SJCRH30 (cell line): ENCODE measurements around the gene TRIML2. TPM values are rescaled to one million over a fixed set of nuclear protein-coding genes. Genes with fewer than 3 reads are reported as not detected.

Source experiments
- DNase-seq, 2 experiments: peaks; one replicate each; pipeline ENCODE4 v3.0.0-alpha.2; 2015 to 2020
- H3K27ac ChIP-seq: fragments of 250-450 bp; sonication (Bioruptor Pico); 2 replicates; pipeline ENCODE4 v1.5.1; 2020; ENCODE audit warnings: mild to moderate bottlenecking, moderate library complexity
- H3K27me3 ChIP-seq: fragments of 250-450 bp; sonication (Bioruptor Pico); 2 replicates; pipeline ENCODE4 v1.5.1; 2020; ENCODE audit warnings: mild to moderate bottlenecking, moderate library complexity
- H3K36me3 ChIP-seq: fragments of 250-450 bp; sonication (Bioruptor Pico); 2 replicates; pipeline ENCODE4 v1.5.1; 2020; ENCODE audit warnings: mild to moderate bottlenecking, moderate library complexity
- H3K4me1 ChIP-seq: fragments of 250-450 bp; sonication (Bioruptor Pico); 2 replicates; pipeline ENCODE4 v1.5.1; 2020; ENCODE audit warnings: mild to moderate bottlenecking, moderate library complexity
- H3K4me3 ChIP-seq: fragments of 250-450 bp; sonication (Bioruptor Pico); 2 replicates; pipeline ENCODE4 v1.5.1; 2020; ENCODE audit warnings: mild to moderate bottlenecking, moderate library complexity
- H3K9me3 ChIP-seq: fragments of 250-450 bp; sonication (Bioruptor Pico); replicated peaks from 2 replicates; pipeline ENCODE4 v1.5.1; 2020; ENCODE audit warnings: mild to moderate bottlenecking, moderate library complexity
- total RNA-seq: library from RNA; depleted of rRNA; stranded (reverse); fragments of >200 nt; shearing (Covaris generic); gene quantifications from 2 replicates; pipeline ENCODE4 v1.2.3, GENCODE V29; 2014; rRNA removed

TRIML2 gene, protein sequence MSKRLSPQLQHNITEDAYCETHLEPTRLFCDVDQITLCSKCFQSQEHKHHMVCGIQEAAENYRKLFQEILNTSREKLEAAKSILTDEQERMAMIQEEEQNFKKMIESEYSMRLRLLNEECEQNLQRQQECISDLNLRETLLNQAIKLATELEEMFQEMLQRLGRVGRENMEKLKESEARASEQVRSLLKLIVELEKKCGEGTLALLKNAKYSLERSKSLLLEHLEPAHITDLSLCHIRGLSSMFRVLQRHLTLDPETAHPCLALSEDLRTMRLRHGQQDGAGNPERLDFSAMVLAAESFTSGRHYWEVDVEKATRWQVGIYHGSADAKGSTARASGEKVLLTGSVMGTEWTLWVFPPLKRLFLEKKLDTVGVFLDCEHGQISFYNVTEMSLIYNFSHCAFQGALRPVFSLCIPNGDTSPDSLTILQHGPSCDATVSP
- not detected in 2 replicates for total RNA-seq

DNA sequence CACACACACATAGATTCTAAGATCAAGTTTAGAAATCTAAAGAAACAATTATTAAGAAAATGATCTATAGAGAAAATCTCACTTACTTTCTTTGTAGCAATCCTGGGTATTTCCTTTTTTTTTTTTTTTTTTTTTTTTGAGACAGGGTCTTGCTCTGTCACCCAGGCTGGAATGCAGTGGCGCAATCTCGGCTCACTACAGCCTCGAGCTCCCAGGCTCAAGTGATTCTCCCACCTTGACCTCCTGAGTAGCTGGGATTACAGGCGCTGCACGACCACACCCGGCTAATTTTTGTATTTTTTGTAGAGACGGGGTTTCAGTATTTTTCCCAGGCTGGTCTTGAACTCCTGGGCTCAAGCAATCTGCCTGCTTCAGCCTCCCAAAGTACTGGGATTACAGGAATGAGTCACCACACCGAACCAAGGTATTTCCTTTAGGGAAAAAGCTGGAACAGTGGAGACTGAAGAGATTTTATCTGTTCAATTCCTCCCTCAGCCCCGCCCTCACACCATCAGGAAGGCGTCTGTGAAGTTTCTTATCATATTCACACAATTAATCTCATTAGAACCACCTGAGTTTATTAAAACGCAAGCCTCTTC lies at the start of gene TRIML2:
Gene TRIML2 (minus strand): TSS at position 447 of the 599 bp plus-strand sequence. CDS start 4,235 bp downstream, outside the sequence.
- no peak within 1 kb of the TSS for H3K4me3 ChIP-seq
- no peaks in the 10 kb centered on the region for H3K4me1 ChIP-seq
- DNase-seq = no peak
- H3K36me3 ChIP-seq = no peaks in the 10 kb centered on the region
- no peak within 1 kb of the TSS for H3K27ac ChIP-seq
- H3K27me3 ChIP-seq = no peaks in the 10 kb centered on the region
- no peaks in the 10 kb centered on the region for H3K9me3 ChIP-seq

DNA sequence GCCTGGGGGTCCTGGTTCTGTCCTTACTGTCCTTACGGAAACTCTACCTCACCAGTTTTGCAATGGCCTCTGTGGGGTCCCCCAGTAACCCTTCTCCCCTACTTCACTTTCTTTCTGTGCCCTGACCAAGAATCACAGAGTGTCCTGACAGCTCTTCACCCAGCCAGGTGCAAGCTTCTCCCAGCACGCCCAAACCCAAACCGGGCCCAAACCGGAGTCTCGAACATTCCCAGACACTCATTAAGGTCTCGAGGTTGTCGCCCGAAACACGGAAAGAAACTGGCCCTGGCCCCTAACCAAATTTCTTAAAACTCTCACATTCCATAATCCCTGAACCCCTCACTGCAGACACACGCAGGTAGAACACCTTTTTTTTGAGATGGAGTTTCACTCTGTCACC lies 48.9 kb upstream of the TRIML2 start:
- Histone ChIP-seq H3K36me3 (no peaks in the 10 kb centered on the region), H3K4me1 (no peaks in the 10 kb centered on the region), H3K4me3 (no peak overlapping the region), H3K27ac (no peak overlapping the region), H3K27me3 (no peaks in the 10 kb centered on the region), H3K9me3 (no peaks in the 10 kb centered on the region)
- no peak for DNase-seq

DNA sequence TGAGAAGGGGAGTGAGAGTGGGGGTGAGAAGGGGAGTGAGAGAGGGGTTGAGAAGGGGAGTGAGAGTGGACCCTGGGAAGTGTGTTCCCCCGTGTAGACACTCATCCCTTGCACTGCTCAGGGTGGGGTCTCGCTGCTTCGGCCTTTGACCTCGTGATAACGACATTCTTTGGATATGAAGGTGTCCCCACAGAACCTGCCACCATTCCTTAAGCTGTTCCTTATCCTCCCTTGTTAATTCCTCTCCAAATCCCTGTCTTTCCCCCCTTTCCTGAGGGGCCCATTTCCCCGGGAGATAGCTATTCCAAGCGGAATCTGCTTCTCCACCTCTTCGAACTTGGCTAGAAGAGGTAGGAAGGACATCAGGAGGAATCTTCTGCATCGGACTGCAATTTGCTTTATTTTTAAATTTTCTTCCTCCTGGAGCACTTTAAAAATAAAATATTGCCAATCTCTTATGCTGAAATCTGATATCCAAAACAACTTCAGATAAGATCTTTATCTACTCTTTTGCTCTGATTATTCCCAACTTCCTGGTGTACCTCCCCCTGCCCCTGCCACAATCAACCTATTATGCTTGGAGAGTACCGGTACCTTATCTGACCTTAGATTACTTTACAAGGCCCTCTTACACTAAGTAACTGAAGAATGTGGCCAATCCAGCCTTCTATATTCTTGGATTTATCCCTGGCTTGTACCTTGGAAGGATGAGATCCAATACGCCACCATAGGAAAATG lies 45.4 kb upstream of the TRIML2 start:
- Histone ChIP-seq H3K36me3 (no peaks in the 10 kb centered on the region), H3K9me3 (no peaks in the 10 kb centered on the region), H3K27ac (no peak overlapping the region), H3K27me3 (no peaks in the 10 kb centered on the region), H3K4me1 (no peaks in the 10 kb centered on the region), H3K4me3 (no peak overlapping the region)
- no peak for DNase-seq

DNA sequence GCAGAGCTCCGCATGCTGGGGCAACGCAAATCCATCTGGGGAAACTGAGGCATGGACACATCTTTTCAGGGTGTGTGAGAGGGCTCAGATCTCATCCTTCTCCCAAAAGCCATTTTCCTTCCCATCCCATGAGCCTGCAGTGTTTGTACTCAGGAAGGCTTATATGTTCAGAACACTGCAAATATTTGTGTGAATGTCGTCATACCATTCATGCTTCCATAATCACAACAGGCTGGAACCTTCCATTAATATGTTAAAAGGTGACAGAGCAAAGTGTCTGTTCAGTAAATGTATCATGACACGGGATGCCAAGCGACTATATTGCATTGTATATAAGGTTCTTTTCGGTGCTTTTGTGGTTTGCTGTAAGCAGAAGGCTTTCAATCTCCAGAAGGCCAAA lies 38.4 kb upstream of the TRIML2 start:
- Histone ChIP-seq H3K36me3 (no peaks in the 10 kb centered on the region), H3K27me3 (no peaks in the 10 kb centered on the region), H3K27ac (no peak overlapping the region), H3K4me1 (no peaks in the 10 kb centered on the region), H3K9me3 (no peaks in the 10 kb centered on the region), H3K4me3 (no peak overlapping the region)
- no peak for DNase-seq

DNA sequence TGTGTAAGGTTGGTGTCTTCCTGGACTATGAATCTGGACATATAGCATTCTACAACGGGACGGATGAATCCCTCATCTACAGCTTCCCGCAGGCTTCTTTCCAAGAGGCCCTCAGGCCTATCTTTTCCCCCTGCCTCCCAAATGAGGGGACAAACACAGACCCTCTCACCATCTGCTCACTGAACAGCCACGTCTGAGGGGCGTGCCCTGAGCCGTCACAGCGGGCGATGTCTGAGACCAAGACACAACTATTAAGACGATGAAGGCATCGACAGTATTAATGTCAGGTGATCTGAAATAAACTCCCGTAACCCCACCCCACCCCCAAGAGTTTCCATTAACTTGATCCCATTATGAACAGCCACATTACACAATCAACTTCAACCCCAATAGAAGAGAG lies 37.8 kb upstream of the TRIML2 start:
- no peak overlapping the region for H3K27ac ChIP-seq
- H3K4me3 ChIP-seq = no peak overlapping the region
- no peaks in the 10 kb centered on the region for H3K27me3 ChIP-seq
- H3K9me3 ChIP-seq = no peaks in the 10 kb centered on the region
- no peak for DNase-seq
- H3K36me3 ChIP-seq = no peaks in the 10 kb centered on the region
- H3K4me1 ChIP-seq = no peaks in the 10 kb centered on the region

DNA sequence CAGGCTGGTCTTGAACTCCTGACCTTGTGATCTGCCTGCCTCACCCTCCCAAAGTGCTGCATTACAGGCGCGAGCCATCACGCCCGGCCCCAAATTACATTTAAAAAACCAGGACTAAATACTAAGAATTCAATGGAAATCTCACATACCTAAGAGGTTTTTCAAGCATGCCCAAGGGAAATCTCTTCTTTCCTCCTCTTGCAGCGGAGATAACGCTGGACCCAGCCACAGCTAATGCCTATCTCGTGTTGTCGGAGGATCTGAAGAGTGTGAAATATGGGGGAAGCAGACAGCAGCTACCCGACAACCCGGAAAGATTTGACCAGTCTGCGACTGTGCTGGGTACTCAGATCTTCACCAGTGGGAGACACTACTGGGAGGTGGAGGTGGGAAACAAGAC lies 37.2 kb upstream of the TRIML2 start:
- no peak for DNase-seq
- H3K4me1 ChIP-seq = no peaks in the 10 kb centered on the region
- no peak overlapping the region for H3K4me3 ChIP-seq
- no peaks in the 10 kb centered on the region for H3K27me3 ChIP-seq
- H3K9me3 ChIP-seq = no peaks in the 10 kb centered on the region
- no peaks in the 10 kb centered on the region for H3K36me3 ChIP-seq
- no peak overlapping the region for H3K27ac ChIP-seq

DNA sequence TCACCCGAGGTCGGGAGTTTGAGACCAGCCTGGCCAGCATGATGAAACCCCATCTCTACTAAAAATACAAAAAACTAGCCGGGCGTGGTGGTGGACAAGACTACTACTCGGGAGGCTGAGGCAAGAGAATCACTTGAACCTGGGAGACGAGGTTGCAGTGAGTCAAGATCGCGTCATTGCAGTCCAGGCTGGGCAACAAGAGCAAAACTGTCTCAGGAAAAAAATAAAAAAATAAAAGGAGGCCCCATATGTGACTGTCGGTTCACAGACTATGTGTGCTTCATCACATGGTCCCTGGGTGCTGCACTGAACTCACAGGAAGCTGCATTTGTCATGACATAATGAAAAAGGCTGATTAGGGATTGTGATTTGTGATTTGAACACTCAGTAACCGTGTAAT lies 36.2 kb upstream of the TRIML2 start:
- Histone ChIP-seq H3K36me3 (no peaks in the 10 kb centered on the region), H3K27me3 (no peaks in the 10 kb centered on the region), H3K4me3 (no peak overlapping the region), H3K4me1 (no peaks in the 10 kb centered on the region), H3K27ac (no peak overlapping the region), H3K9me3 (no peaks in the 10 kb centered on the region)
- DNase-seq = no peak

DNA sequence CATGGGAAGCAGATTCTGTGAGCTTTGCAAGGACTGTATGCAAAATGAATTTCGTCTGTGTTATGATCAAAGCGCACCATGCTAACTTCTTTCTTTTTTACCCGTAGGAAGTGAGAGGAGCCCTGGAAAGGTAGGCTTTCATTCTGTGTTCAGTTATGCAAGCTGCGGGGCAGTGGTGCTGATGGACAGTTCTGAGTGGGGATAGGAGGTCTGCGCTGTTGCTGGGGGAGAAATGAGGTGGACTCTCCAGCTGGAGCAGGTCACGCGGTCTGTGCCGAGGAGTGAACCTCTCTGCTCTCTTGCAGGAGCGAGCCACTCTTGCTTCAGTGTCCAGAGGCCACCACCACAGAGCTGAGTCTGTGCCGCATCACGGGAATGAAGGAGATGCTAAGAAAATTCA lies 34.3 kb upstream of the TRIML2 start:
- DNase-seq = no peak
- Histone ChIP-seq H3K4me1 (no peaks in the 10 kb centered on the region), H3K27ac (no peak overlapping the region)

DNA sequence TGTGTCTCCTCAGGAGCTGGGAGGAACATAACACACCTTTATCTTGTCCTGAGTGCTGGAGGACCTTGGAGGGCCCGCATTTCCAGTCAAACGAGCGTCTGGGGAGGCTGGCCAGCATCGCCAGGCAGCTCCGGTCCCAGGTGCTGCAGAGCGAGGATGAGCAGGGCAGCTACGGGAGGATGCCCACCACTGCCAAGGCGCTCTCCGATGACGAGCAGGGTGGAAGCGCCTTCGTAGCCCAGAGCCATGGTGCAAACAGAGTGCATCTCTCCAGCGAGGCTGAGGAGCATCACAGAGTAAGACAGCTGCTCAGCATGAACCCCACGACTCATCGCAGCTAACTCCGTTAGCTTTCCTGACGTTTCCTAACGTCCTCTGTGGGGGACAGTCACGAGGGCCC lies 30.3 kb upstream of the TRIML2 start:
- no peak for DNase-seq
- Histone ChIP-seq H3K27ac (no peak overlapping the region), H3K4me3 (no peak overlapping the region), H3K4me1 (no peaks in the 10 kb centered on the region), H3K27me3 (no peaks in the 10 kb centered on the region), H3K9me3 (no peaks in the 10 kb centered on the region), H3K36me3 (no peaks in the 10 kb centered on the region)

More for the DNA sequence above, 34.3 kb upstream of the TRIML2 start:
- H3K36me3 ChIP-seq = no peaks in the 10 kb centered on the region
- no peaks in the 10 kb centered on the region for H3K27me3 ChIP-seq
- H3K9me3 ChIP-seq = no peaks in the 10 kb centered on the region
- H3K4me3 ChIP-seq = no peak overlapping the region

DNA sequence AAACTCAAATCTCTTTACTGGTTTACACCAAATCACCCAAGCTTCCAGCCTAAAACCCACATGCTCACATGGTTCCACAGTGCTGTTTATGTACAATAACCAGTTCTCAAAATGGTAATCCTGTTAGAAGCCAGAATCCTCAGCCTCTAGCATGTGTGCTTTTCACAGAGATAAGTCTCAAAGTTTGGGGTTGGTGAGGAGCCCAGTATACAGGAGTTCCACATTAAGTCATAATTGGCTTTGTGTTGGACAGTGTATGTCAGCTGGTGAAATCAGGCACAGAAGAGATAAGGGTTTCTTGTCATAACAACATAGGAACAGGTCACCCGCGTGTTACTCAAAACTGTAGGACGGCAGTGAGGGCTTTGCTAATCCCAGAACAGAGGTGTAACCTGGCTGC lies 29.7 kb upstream of the TRIML2 start, which contains the start of gene TRIML1:
Gene TRIML1 (plus strand): TSS at position 301 of the 400 bp plus-strand sequence. CDS start 118 bp downstream, outside the sequence.
- H3K9me3 ChIP-seq = no peaks in the 10 kb centered on the region
- DNase-seq = no peak
- H3K27ac ChIP-seq = no peak within 1 kb of the TSS
- no peaks in the 10 kb centered on the region for H3K4me1 ChIP-seq
- H3K36me3 ChIP-seq = no peaks in the 10 kb centered on the region
- H3K27me3 ChIP-seq = no peaks in the 10 kb centered on the region
- H3K4me3 ChIP-seq = no peak within 1 kb of the TSS

DNA sequence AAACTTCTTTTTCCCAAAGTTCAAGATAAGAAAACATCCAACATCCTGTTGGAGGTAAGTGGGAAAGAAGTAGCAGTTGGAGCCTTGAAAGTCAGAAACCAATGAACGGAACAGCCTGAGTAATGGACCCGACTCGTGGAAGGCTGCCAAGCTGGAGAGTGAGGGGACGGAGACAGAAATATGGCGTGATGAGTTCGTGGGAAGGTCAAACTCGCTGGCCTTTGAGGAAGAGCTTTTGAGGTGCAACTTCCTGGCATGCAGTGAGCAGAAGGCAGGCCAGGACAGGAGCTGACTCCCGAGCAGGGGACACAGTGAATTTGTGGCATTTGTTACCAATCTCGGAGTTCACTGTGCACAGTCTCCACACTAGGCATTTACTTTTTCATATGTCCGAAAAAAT lies 28.8 kb upstream of the TRIML2 start:
- no peak overlapping the region for H3K27ac ChIP-seq
- H3K9me3 ChIP-seq = no peaks in the 10 kb centered on the region
- no peaks in the 10 kb centered on the region for H3K27me3 ChIP-seq
- H3K36me3 ChIP-seq = no peaks in the 10 kb centered on the region
- no peaks in the 10 kb centered on the region for H3K4me1 ChIP-seq
- no peak overlapping the region for H3K4me3 ChIP-seq
- no peak for DNase-seq

DNA sequence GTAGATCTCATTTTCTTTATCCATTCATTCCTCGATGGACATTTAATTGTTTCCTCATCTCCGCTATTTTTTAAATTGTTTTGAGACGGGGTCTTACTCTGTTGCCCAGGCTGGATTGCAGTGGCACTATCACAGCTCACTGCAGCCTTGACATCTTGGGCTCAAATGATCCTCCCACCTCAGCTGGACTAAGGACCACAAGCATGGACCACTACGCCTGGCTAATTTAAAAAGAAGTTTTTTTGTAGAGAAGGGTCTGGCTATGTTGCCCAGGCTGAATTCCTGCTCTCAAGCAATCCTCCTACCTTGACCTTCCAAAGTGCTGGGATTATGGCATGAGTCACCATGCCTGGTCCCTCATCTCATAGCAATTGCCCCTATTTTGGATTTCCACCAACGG lies 22.8 kb upstream of the TRIML2 start:
- H3K4me1 ChIP-seq = no peaks in the 10 kb centered on the region
- no peaks in the 10 kb centered on the region for H3K9me3 ChIP-seq
- H3K27me3 ChIP-seq = no peaks in the 10 kb centered on the region
- H3K27ac ChIP-seq = no peak overlapping the region
- no peaks in the 10 kb centered on the region for H3K36me3 ChIP-seq
- no peak for DNase-seq
- H3K4me3 ChIP-seq = no peak overlapping the region

DNA sequence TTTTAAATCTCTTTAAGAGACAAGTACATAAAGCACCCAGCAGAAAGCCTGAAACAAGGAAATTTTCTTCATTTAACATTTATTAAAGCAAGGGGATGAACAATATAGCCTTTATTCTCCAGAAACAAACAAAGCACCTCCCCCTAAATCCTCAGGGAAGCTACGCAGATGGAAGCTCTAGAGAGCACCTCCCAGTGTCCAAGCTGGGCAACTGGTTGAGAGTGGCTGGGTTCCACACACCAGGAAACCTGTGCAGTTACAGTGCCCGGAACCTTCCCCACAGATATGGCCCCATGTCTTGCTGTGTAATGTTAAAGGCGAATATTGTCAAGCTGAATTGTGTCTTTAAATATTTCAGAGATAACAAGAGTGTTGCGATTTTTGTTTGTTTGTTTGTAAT lies 21.0 kb upstream of the TRIML2 start:
- Histone ChIP-seq H3K27me3 (no peaks in the 10 kb centered on the region), H3K36me3 (no peaks in the 10 kb centered on the region), H3K4me1 (no peaks in the 10 kb centered on the region), H3K9me3 (no peaks in the 10 kb centered on the region), H3K4me3 (no peak overlapping the region), H3K27ac (no peak overlapping the region)
- DNase-seq = no peak

DNA sequence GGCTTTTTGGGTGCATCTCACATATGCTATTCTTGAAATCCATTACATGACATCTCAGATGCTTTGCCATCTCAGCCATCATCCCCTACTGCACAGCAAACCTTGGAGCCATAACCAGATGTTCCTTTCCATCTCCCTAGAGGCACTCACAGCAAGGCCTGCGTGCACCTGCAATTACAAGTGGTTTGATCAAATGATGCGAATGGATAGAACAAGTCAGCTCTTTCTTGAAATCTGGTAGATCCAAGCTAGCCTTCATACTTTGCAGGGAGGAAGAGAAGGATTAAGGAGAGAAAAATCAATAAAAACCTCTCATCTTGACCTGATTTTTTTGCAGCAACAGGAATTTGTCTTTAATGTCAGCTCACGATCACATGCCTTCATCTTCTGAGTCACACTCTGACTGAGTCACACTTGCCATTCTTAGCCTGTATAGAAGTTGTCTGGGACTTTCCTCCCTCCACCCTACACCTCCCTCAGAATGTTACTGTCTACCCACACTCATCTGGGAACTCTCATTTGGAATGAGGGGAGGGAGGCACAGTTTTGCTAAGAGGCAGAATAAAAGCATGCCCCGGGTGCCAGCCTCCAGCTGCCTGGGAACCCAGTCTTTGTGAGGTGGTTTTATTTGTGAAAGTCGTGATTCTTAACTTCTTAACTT lies 17.9 kb upstream of the TRIML2 start:
- H3K4me1 ChIP-seq = no peaks in the 10 kb centered on the region
- H3K4me3 ChIP-seq = no peak overlapping the region
- no peak for DNase-seq
- no peaks in the 10 kb centered on the region for H3K36me3 ChIP-seq
- H3K9me3 ChIP-seq = no peaks in the 10 kb centered on the region
- H3K27me3 ChIP-seq = no peaks in the 10 kb centered on the region
- no peak overlapping the region for H3K27ac ChIP-seq

DNA sequence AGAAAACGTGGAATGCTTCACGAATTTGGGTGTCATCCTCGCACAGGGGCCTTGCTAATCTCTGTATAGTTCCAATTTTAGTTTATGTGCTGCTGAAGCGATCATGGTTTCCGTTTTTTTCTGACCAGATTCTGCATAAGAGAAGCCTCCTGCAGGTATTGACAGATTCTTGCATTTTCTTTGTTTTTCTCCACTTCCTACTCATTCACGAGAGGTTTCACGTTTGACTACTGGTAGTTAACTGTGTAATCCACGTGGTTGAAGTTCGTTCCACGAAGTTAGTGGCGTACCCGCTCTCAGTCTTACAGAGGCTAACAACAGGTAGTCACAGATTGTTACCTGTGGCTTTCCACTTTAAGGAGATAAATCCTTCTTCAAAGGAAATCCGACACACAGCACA lies 12.1 kb upstream of the TRIML2 start:
- no peak overlapping the region for H3K4me3 ChIP-seq
- no peak for DNase-seq
- no peak overlapping the region for H3K27ac ChIP-seq
- no peaks in the 10 kb centered on the region for H3K36me3 ChIP-seq
- no peaks in the 10 kb centered on the region for H3K4me1 ChIP-seq
- no peaks in the 10 kb centered on the region for H3K27me3 ChIP-seq
- H3K9me3 ChIP-seq = no peaks in the 10 kb centered on the region
